Measurements from ENCODE around the gene SMPD4. TPM values are rescaled to one million over a fixed set of nuclear protein-coding genes. Genes with fewer than 3 reads are reported as not detected.

SMPD4 gene
- total and polyA plus RNA-seq, 9 of the 15 experiments (the other 6 are each of a cell fraction or from before 2014, with no cell fraction given): 7.5 to 123 (median 35.7) TPM

DNA sequence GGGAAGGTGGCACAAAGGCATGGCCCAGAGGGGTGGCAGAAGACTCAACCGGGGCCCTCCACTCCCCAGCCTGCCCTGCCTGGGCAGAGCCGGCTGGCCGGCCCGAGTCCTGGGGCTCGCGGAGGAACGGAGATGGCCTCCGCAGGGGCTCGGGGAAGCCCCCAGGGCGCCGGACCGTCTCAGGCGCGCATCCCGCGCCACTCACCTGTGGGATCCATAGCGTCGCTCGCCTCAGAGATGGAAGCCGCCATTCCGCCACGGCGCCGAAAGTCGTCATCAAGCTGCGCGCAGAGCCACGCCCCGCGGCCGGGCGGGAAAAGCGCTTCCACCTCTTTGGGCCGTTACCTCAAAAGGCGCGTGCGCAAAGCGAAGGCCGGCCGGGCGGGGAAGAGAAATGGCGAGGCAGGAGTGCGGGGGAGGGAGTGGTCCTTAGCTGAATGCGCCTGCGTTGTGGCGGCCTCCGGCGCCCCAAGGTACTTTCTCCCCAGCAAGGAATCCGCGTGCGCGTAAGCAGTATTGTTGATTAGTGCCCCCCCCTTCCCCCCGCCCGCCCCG lies at the start of gene SMPD4 (continued):
- TF ChIP-seq, protein P1, sequence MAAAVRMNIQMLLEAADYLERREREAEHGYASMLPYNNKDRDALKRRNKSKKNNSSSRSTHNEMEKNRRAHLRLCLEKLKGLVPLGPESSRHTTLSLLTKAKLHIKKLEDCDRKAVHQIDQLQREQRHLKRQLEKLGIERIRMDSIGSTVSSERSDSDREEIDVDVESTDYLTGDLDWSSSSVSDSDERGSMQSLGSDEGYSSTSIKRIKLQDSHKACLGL (CRISPR knock-in tag; IDR thresholded peaks at IDR 0.05; ENCODE audit: borderline replicate concordance, poor library complexity, severe bottlenecking): peak; percentile 87
- TF ChIP-seq ZNF239 (CRISPR knock-in tag; IDR thresholded peaks at IDR 0.05) (no peak), KDM5B (IDR thresholded peaks at IDR 0.05; ENCODE audit: insufficient replicate concordance, low read depth, low read length) (peak; percentile 41), GTF2E2 (tag; IDR thresholded peaks at IDR 0.05) (peak; percentile 66; the same call in 1 of the 2 replicates), ZNF232 (CRISPR knock-in tag; IDR thresholded peaks at IDR 0.05) (no peak), ZSCAN32 (CRISPR knock-in tag; IDR thresholded peaks at IDR 0.05) (no peak), ATF1 (CRISPR knock-in tag; IDR thresholded peaks at IDR 0.05) (peak; percentile 88), ATF1 (tag; IDR thresholded peaks at IDR 0.05) (peak; percentile 97), CREBBP (IDR thresholded peaks at IDR 0.05; ENCODE audit: low read depth, low read length) (no peak), SUPT5H (IDR thresholded peaks at IDR 0.05) (0 out of 2 replicates have a peak, but pooled peaks have one; percentile 60), POLR2AphosphoS5 (IDR thresholded peaks at IDR 0.05; ENCODE audit: control insufficient read depth, insufficient read depth, low read depth, low read length) (peak; percentile 63), PHF8 (IDR thresholded peaks at IDR 0.05; ENCODE audit: borderline replicate concordance, low read length) (peak; percentile 68; the same call in 1 of the 2 replicates), MTA1 (IDR thresholded peaks at IDR 0.05; ENCODE audit: borderline replicate concordance) (peak; percentile 97), TAF9B (IDR thresholded peaks at IDR 0.05; ENCODE audit: partially characterized antibody) (peak; percentile 57), FIP1L1 (IDR thresholded peaks at IDR 0.05; ENCODE audit: low read depth, low read length, poor library complexity, severe bottlenecking) (peak; percentile 68), CREB1 (IDR thresholded peaks at IDR 0.05) (peak; percentile 97), CREB1 (CRISPR knock-in tag; IDR thresholded peaks at IDR 0.05) (peak; percentile 97), RCOR1 (IDR thresholded peaks at IDR 0.05; ENCODE audit: borderline replicate concordance in 1 of 2, low read depth in 2 of 2, low read length in 2 of 2) (no peak)
- TF ChIP-seq, protein P2, sequence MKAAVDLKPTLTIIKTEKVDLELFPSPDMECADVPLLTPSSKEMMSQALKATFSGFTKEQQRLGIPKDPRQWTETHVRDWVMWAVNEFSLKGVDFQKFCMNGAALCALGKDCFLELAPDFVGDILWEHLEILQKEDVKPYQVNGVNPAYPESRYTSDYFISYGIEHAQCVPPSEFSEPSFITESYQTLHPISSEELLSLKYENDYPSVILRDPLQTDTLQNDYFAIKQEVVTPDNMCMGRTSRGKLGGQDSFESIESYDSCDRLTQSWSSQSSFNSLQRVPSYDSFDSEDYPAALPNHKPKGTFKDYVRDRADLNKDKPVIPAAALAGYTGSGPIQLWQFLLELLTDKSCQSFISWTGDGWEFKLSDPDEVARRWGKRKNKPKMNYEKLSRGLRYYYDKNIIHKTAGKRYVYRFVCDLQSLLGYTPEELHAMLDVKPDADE (conservative IDR thresholded peaks at IDR 0.05; ENCODE audit: control insufficient read depth, low read depth, low read length): peak; percentile 59; the same call in 1 of the 2 replicates
- TF ChIP-seq, protein P3, sequence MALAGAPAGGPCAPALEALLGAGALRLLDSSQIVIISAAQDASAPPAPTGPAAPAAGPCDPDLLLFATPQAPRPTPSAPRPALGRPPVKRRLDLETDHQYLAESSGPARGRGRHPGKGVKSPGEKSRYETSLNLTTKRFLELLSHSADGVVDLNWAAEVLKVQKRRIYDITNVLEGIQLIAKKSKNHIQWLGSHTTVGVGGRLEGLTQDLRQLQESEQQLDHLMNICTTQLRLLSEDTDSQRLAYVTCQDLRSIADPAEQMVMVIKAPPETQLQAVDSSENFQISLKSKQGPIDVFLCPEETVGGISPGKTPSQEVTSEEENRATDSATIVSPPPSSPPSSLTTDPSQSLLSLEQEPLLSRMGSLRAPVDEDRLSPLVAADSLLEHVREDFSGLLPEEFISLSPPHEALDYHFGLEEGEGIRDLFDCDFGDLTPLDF (CRISPR knock-in tag; IDR thresholded peaks at IDR 0.05): peak; percentile 100
